ENCODE results near the gene SOX13.

DNA sequence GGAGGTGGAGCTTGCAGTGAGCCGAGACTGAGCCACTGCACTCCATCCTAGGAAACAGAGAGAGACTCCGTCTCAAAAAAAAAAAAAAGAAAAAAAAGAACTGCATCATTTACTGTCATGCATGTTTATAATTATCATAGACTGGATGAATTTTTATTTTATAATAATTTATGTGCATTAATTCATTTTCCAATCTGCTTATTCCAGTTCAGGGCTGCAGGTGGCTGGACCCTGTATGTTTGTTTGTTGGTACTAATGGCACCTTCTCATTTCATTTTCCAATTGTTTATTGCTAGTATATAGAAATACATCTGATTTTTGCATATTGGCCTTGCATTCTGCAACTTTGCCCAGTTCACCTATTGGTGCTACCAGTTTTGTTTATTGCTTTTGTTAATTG lies 19.0 kb upstream of the SOX13 start:
- TF ChIP-seq CTCF (IDR thresholded peaks at IDR 0.05; ENCODE audit: low read depth, low read length, poor library complexity, severe bottlenecking) (no peak), EZH2phosphoT487 (IDR thresholded peaks at IDR 0.05; ENCODE audit: borderline replicate concordance, low read length) (no peak)

All from DOHH2 (cell line).